Fibroblast of lung (primary cell): ENCODE results near the gene PC. TPM values are rescaled to one million over a fixed set of nuclear protein-coding genes. Genes with fewer than 3 reads are reported as not detected.

Experiments
- DNase-seq, 2 donors: peaks; one replicate each; pipeline versions ENCODE4 v3.0.0 to v3.0.0-alpha.2; 2010; ENCODE audit warnings: low read depth in 2 of 2
- H2AFZ ChIP-seq: 2 replicates; pipeline ENCODE4 v1.5.1; 2012; ENCODE audit warnings: low read length, control low read depth, inconsistent platforms
- H3K27ac ChIP-seq: 2 replicates; pipeline ENCODE4 v1.5.1; 2011; ENCODE audit warnings: low read length, control low read depth; ENCODE audit not compliant: insufficient read depth
- H3K27me3 ChIP-seq: 2 replicates; pipeline ENCODE4 v1.5.1; 2011; ENCODE audit warnings: mild to moderate bottlenecking, low read length; ENCODE audit not compliant: control insufficient read depth, insufficient read depth
- H3K36me3 ChIP-seq: 2 replicates; pipeline ENCODE4 v1.5.1; 2011; ENCODE audit warnings: low read length; ENCODE audit not compliant: control insufficient read depth, insufficient read depth
- H3K4me1 ChIP-seq: 2 replicates; pipeline ENCODE4 v1.5.1; 2011; ENCODE audit warnings: low read length; ENCODE audit not compliant: control insufficient read depth, insufficient read depth; ENCODE audit errors: extremely low read depth
- H3K4me2 ChIP-seq: 2 replicates; pipeline ENCODE4 v1.5.1; 2011; ENCODE audit warnings: low read length, control low read depth; ENCODE audit not compliant: insufficient read depth; ENCODE audit errors: extremely low read depth
- H3K4me3 ChIP-seq, 4 experiments: fragments of 200-600 bp in 1 of 4; sonication (generic) in 1 of 4; replicated peaks in 1 of 4; 2 replicates each; pipeline ENCODE4 v1.5.1; 2011 to 2016; ENCODE audit warnings: low read length in 4 of 4, low read depth in 3 of 4, mild to moderate bottlenecking in 3 of 4, control low read depth in 2 of 4, inconsistent platforms in 1 of 4, mixed read lengths in 1 of 4; ENCODE audit not compliant: insufficient read depth in 1 of 4; ENCODE audit errors: control extremely low read depth in 1 of 4
- H3K79me2 ChIP-seq: 2 replicates; pipeline ENCODE4 v1.5.1; 2012; ENCODE audit warnings: mild to moderate bottlenecking, low read length, inconsistent platforms; ENCODE audit not compliant: control insufficient read depth, insufficient read depth
- H3K9ac ChIP-seq: 2 replicates; pipeline ENCODE4 v1.5.1; 2011; ENCODE audit warnings: mild to moderate bottlenecking, low read length, control low read depth; ENCODE audit not compliant: insufficient read depth
- H3K9me3 ChIP-seq: 2 replicates; pipeline ENCODE4 v1.5.1; 2012; ENCODE audit warnings: low read depth, low read length; ENCODE audit not compliant: control insufficient read depth, insufficient read depth
- H4K20me1 ChIP-seq: 2 replicates; pipeline ENCODE4 v1.5.1; 2011; ENCODE audit warnings: low read length; ENCODE audit not compliant: control insufficient read depth, insufficient read depth; ENCODE audit errors: extremely low read depth
- CTCF ChIP-seq, 2 donors: IDR thresholded peaks in 1 of 2; conservative IDR thresholded peaks in 1 of 2; 1 replicate in 1 of 2; 2 replicates in 1 of 2; pipeline ENCODE4 v1.5.1; 2011 to 2012; ENCODE audit warnings: low read length in 2 of 2, control low read depth in 1 of 2, inconsistent platforms in 1 of 2, low read depth in 1 of 2, mild to moderate bottlenecking in 1 of 2
- EZH2 ChIP-seq: IDR thresholded peaks from 2 replicates; pipeline ENCODE4 v1.5.1; 2012; ENCODE audit warnings: low read length, control low read depth, mild to moderate bottlenecking; ENCODE audit errors: missing control alignments
- polyA plus RNA-seq, 2 donors: library from polyadenylated mRNA; depleted of rRNA in 1 of 2; stranded (reverse) in 1 of 2; unstranded in 1 of 2; fragments of >200 nt; gene quantifications; 2 replicates each; pipeline ENCODE4 v1.2.1, GENCODE V29; 2011 to 2012; ENCODE audit warnings: missing spikeins in 1 of 2
- total RNA-seq: library from RNA; depleted of rRNA; stranded (reverse); fragments of >200 nt; gene quantifications from 2 replicates; pipeline ENCODE4 v1.2.1, GENCODE V29; 2014

The PC gene
- total and polyA plus RNA-seq, 2 donors (not counting 1 experiment from before 2014, with no cell fraction given) = 5.1 to 22.8 TPM

GRCh38 chr11:66814678-66815077 is 143.5 kb downstream of the PC start:
- no peaks in the 10 kb centered on the region for H3K27me3 ChIP-seq
- TF ChIP-seq CTCF (conservative IDR thresholded peaks at IDR 0.05 in 1 of 2, IDR thresholded peaks at IDR 0.05 in 1 of 2; ENCODE audit: low read depth in 1 of 2, low read length in 2 of 2) = no peak
- TF ChIP-seq EZH2 = no peak
- H3K36me3 ChIP-seq = no peaks in the 10 kb centered on the region
- no peaks in the 10 kb centered on the region for H3K79me2 ChIP-seq
- H3K4me1 ChIP-seq = no peaks in the 10 kb centered on the region
- peaks cover 2% of the 10 kb centered on the region for H4K20me1 ChIP-seq
- H2AFZ ChIP-seq = no peak overlapping the region
- no peak for DNase-seq
- H3K4me3 ChIP-seq = no peak overlapping the region
- no peaks in the 10 kb centered on the region for H3K9me3 ChIP-seq
- no peak overlapping the region for H3K27ac ChIP-seq
- no peak overlapping the region for H3K4me2 ChIP-seq
- H3K9ac ChIP-seq = no peak overlapping the region

- DNase-seq = no peak
- no peak overlapping the region for H3K4me3 ChIP-seq
- no peaks in the 10 kb centered on the region for H4K20me1 ChIP-seq
- no peaks in the 10 kb centered on the region for H3K4me1 ChIP-seq
- H3K9ac ChIP-seq = no peak overlapping the region
- no peak overlapping the region for H3K4me2 ChIP-seq
- no peaks in the 10 kb centered on the region for H3K9me3 ChIP-seq
- TF ChIP-seq CTCF (conservative IDR thresholded peaks at IDR 0.05 in 1 of 2, IDR thresholded peaks at IDR 0.05 in 1 of 2; ENCODE audit: low read depth in 1 of 2, low read length in 2 of 2) (no peak), EZH2 (no peak)
- H3K27me3 ChIP-seq = no peaks in the 10 kb centered on the region
- no peaks in the 10 kb centered on the region for H3K36me3 ChIP-seq
- no peak overlapping the region for H3K27ac ChIP-seq
- H3K79me2 ChIP-seq = no peaks in the 10 kb centered on the region
- no peak overlapping the region for H2AFZ ChIP-seq
Observed at GRCh38 chr11:66810576-66811185, 147.5 kb downstream of the PC start.

- Histone ChIP-seq H3K4me3 (no peak overlapping the region), H3K4me1 (no peaks in the 10 kb centered on the region), H4K20me1 (no peaks in the 10 kb centered on the region), H3K27ac (no peak overlapping the region), H3K27me3 (no peaks in the 10 kb centered on the region), H3K4me2 (no peak overlapping the region), H3K79me2 (no peaks in the 10 kb centered on the region), H3K36me3 (no peaks in the 10 kb centered on the region), H3K9ac (no peak overlapping the region), H2AFZ (no peak overlapping the region), H3K9me3 (no peaks in the 10 kb centered on the region)
- no peak for DNase-seq
- TF ChIP-seq CTCF (conservative IDR thresholded peaks at IDR 0.05 in 1 of 2, IDR thresholded peaks at IDR 0.05 in 1 of 2; ENCODE audit: low read depth in 1 of 2, low read length in 2 of 2) (no peak), EZH2 (no peak)
Observed at GRCh38 chr11:66809592-66809991, 148.6 kb downstream of the PC start.
